ENCODE measurements around the gene AOC1. TPM values are rescaled to one million over a fixed set of nuclear protein-coding genes. Genes with fewer than 3 reads are reported as not detected.
A peak's percentile ranks its signal among the peaks of the same experiment; 100 is the strongest.

AOC1 gene
- total RNA-seq, 1 donor from 2014 or later: not detected

- Histone ChIP-seq H3K4me3 (no peak overlapping the region), H3K36me3 (no peaks in the 10 kb centered on the region), H3K9me3 (no peaks in the 10 kb centered on the region), H3K4me1 (peaks cover 6% of the 10 kb centered on the region), H3K27me3 (no peaks in the 10 kb centered on the region), H3K27ac (no peak overlapping the region)
- DNase-seq (ENCODE audit: extremely low spot score in 2 of 2): peak; percentile 67
- intact Hi-C loops (cut with DNase I): no loop called here
- TF ChIP-seq POLR2A (IDR thresholded peaks at IDR 0.05) (no peak), POLR2AphosphoS5 (IDR thresholded peaks at IDR 0.05; ENCODE audit: insufficient read depth in 1 of 2, low read depth in 1 of 2) (no peak), CTCF (IDR thresholded peaks at IDR 0.05) (no peak)
Measured at GRCh38 chr7:150857276-150858055, 5.1 kb downstream of the AOC1 start.

- TF ChIP-seq POLR2A (IDR thresholded peaks at IDR 0.05) (no peak), POLR2AphosphoS5 (IDR thresholded peaks at IDR 0.05; ENCODE audit: insufficient read depth in 1 of 2, low read depth in 1 of 2) (no peak), CTCF (IDR thresholded peaks at IDR 0.05) (no peak)
- H3K4me1 ChIP-seq: no peaks in the 10 kb centered on the region
- H3K27ac ChIP-seq: no peak overlapping the region
- peak in 1 of 2 donors; percentile 75 for DNase-seq (ENCODE audit: extremely low spot score in 2 of 2)
- no peaks in the 10 kb centered on the region for H3K36me3 ChIP-seq
- H3K4me3 ChIP-seq: no peak overlapping the region
- no peaks in the 10 kb centered on the region for H3K9me3 ChIP-seq
- intact Hi-C loops (cut with DNase I): no loop called here
- H3K27me3 ChIP-seq: no peaks in the 10 kb centered on the region
Measured at GRCh38 chr7:150858236-150859197, 6.2 kb downstream of the AOC1 start.

- peak in 1 of 2 donors; percentile 65 for DNase-seq (ENCODE audit: extremely low spot score in 2 of 2)
- Histone ChIP-seq H3K27me3 (no peaks in the 10 kb centered on the region), H3K4me1 (no peaks in the 10 kb centered on the region), H3K9me3 (no peaks in the 10 kb centered on the region), H3K36me3 (no peaks in the 10 kb centered on the region), H3K27ac (no peak overlapping the region), H3K4me3 (no peak overlapping the region)
- intact Hi-C loops (cut with DNase I): no loop called here
- no peak for TF ChIP-seq POLR2AphosphoS5 (IDR thresholded peaks at IDR 0.05; ENCODE audit: insufficient read depth in 1 of 2, low read depth in 1 of 2)
- TF ChIP-seq CTCF (IDR thresholded peaks at IDR 0.05): no peak
- no peak for TF ChIP-seq POLR2A (IDR thresholded peaks at IDR 0.05)
Measured at GRCh38 chr7:150860291-150860977, 8.1 kb downstream of the AOC1 start.

GRCh38 chr7:150860978-150861295, 8.6 kb downstream of the AOC1 start:
- intact Hi-C loops (cut with DNase I): no loop called here
- no peaks in the 10 kb centered on the region for H3K27me3 ChIP-seq
- no peak overlapping the region for H3K27ac ChIP-seq
- no peak overlapping the region for H3K4me3 ChIP-seq
- no peaks in the 10 kb centered on the region for H3K4me1 ChIP-seq
- no peak for DNase-seq (ENCODE audit: extremely low spot score in 2 of 2)
- TF ChIP-seq CTCF (IDR thresholded peaks at IDR 0.05) (no peak), POLR2A (IDR thresholded peaks at IDR 0.05) (no peak), POLR2AphosphoS5 (IDR thresholded peaks at IDR 0.05; ENCODE audit: insufficient read depth in 1 of 2, low read depth in 1 of 2) (no peak)
- no peaks in the 10 kb centered on the region for H3K9me3 ChIP-seq
- no peaks in the 10 kb centered on the region for H3K36me3 ChIP-seq

Data from vagina (tissue), 2 donors.